ENCODE measurements around the gene DUS1L.
A peak's percentile ranks its signal among the peaks of the same experiment; 100 is the strongest.

The DUS1L gene

DNA sequence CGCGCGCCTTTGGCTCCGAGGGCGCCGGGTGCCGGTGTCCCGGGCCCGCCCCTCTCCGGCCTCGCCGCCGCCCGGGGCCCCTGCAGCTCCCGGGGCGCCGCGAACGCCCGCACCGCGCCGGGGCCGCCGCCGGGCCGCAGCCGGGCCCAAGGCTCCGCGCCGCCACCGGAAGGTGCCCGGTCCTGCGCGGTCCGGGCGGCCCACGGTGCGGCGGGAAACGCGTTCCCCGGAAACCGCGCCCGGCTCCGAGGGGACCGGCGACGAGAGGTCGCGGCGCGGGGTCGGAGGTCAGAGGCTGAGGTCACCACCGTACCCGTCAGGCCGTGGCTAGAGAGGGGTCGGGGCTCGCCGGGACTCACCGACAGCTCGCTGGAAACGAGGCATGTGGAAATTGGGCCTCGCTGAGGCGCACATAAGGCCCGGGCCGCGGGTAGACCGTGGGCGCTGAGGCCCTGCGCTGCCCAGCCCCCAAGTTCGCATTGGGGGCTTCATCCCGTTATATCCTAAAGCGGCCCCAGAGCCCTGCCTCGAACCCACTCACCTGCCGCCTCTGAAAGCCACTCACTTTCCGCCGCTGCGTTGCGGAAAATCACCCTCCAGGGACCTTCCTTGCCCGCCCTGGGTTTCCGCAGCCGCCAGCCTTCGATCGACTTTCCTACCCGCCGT, at the start of gene DUS1L:
Gene DUS1L (minus strand): TSS at position 167 of the 666 bp plus-strand sequence. CDS start 745 bp downstream, outside the sequence.
- peak; percentile 90 for DNase-seq

GRCh38 chr17:82114872-82115271, 49.3 kb upstream of the DUS1L start:
- no peak for DNase-seq

GRCh38 chr17:82114447-82114846, 48.8 kb upstream of the DUS1L start:
- no peak for DNase-seq

GRCh38 chr17:82113941-82114340, 48.3 kb upstream of the DUS1L start:
- no peak for DNase-seq

DNA sequence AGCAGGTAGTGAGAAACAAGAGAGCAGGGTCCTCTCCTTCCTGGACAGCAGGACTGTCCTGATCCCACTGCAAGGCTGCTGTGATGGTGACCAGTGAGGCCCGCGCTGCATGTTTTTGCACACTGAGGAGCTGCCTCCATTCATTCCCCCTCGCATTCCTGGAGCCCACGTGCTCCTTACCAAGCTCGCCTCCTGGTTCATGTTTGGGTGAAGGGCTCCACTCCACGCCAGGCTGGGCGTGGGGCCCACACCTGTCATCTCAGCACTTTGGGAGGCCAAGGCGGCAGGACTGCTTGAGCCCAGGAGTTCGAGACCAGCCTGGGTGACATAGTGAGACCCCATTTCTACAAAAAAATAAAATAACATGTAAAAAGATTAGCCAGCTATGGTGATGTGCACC, 47.8 kb upstream of the DUS1L start:
- no peak for DNase-seq

DNA sequence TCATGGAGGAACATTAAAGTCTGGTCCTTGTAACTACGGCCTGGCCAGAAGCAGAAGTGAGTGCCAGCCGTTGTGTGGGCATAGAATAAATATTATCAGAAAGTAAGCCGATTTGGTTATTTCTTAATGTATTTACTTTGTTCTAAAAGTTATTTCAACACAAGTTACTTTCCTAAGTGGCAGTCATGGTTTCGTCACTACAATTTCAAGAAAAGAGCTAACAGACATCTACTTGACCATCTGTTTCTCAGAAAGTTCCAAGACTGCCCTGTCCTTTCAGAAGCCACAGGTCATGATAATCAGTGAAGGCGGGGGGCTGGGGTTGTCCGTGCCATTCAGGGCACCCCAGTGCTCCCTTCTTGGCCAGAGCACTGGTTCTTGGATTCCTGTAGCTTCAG, 47.3 kb upstream of the DUS1L start:
- no peak for DNase-seq

GRCh38 chr17:82112181-82112913, 46.7 kb upstream of the DUS1L start:
- DNase-seq: no peak

DNA sequence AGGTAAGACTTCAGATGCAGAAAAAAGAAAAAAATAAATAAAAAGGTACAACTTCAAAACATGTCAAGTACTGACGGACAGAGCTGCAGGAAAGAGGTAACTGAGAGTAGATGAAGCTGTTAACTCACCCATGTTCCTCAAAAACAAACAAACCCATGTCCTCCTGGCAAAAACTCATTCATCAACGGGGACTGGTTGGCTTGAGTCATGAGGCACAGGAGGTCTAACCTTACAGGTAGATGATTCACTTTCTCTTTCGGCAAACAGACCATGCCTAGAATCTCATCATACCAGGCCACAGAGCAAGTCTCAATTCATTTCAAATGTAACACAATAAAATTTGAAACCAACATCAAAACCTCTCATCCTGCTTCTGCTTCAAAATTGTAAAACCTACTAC, 44.7 kb upstream of the DUS1L start:
- no peak for DNase-seq

DNA sequence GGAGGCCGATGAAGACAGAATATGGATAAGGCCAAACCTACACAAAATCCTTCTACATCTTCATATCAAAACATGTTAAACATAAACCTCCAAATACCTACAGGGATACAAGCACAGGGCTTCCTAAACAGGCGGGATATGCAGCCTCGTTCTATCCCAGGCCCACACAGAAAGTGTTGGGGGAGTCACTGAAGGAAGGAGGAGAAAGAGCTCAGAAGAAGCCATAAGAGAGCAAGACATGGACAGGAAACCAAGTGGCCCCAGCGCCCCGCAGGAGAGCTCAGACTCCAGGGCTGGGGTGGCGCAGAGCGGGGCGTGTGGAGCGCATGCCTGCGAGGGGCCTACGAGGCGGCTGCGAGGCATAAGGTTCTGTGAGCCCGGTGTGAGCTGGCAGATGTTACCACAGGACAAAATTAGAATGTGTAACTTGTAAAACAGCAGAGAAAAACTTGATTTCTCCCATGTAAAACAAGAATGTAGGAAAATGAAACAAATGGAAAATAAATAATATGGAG, 43.4 kb upstream of the DUS1L start:
- no peak for DNase-seq

DNA sequence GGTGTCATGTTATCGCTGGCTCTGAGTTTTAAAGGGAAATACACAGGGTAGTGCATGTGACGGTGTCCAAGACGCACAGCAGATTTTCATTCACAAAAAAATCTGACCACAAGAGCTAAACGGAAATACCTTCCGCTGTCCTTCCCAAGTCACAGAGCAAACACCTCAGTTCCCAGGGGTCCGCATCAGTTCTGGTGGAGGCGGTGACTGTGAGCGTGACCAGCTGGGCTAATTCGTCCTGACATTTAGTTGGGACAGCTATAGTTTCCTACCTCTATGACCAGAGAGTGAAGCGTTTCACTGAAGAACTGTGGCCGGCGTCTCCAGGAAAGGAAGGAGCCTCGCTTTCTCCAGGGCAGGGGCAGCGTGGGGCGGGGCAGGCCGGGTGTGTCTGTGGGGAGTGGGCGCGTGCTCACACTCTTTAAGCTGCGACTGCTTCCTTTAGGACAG, 42.9 kb upstream of the DUS1L start:
- DNase-seq: no peak

GRCh38 chr17:82108038-82108437, 42.4 kb upstream of the DUS1L start:
- DNase-seq: no peak

GRCh38 chr17:82107341-82107860, 41.8 kb upstream of the DUS1L start:
- no peak for DNase-seq

DNA sequence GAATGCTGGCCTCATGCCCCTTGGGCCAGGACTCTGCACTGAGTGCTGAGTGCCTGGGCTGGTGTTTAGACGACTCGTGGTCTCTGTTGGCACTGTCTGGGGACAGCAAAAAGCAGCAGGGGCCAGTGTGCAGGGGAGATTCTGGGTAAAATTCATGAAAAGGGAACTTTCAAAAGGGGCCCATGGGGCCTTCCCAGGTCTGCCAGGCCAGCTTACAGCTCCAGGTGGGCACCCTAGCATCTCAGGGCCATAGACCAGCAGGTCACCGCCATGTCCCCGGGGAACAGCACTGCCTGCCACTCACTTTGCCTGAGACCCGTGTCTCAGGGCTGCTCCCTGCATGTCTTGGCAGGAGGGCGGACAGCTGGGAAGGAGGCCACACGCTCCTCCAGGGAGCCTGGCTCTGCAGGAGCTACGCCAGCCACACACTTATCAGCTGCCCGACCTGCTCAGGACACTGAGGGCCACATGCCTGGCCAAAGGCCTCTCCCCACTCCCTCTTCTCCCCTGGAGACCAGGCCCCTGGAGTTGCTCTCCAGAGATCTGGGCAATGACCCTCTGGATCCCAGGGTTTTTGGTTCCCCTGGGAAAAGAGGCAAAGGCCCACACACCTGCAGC, 41.2 kb upstream of the DUS1L start:
- DNase-seq: no peak

DNA sequence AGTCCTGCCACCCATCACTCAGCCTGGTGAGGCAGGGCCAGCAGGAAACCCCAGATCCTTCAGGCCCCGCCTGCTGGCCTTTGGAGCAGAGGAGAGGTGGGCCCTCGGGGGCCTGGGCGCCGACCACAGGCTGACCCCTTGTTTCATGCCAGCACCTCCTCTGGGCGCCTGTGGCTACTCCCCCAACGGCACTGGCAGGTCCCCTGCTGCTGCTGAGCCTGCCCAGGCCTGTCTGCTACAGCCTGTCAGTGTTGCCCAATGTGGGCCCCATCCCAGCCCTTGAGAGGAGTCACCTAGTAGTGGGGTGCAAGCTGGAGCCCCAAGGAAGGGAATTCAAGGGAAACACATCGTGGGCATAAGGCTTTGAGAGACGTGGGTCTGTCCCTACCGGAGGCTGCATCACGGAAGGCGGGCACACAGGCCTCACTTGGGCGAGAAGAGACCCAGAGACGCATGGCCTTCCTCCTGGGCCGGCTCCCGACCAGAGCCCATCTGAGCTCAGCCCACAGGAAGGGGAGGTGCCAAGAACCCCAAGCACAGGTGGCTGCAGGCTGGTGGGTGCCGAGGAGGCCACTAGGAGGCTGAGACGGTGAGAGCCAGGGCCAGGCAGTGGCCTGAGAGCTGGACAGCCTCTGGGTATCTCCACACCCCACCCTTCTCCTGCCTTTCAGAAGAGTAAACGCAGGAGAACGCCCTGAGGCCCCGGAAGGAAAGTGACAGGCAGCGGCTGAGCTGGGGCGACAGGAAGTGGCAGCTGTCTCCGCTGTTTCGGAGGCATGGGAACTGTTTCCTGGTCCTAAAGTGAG, 40.5 kb upstream of the DUS1L start:
- DNase-seq: peak; percentile 88

- no peak for DNase-seq
Measured at GRCh38 chr17:82105417-82105881, 39.8 kb upstream of the DUS1L start.

DNA sequence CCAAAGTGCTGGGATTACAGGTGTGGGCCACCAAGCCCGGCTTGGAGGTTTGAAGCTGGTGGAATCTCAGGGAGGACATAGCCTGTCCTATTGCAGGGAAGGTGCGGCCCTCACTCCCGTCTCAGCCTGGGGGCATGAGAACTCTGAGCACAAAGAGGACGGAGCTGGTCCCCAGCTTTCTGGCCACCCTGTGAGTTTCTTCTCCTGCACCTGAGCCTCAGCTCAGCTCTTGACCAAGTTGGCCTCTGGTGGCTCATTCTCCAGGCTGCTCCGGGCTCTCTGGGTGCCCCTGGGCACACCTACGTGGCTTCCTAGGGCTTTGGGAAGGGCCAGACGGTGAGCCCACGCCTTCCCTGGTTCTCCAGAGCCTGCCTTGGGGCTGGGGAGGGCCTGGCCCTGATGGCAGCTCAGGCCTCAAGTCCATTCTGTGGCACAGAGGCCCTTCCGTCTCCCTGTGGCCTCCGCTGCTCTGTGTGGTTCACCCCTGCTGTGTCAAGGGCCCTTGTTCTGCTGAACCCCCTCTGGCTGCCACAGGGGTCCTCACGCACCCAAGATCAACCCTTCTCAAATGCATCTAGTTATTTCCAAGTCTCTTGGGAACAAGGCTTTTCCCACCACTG, 39.3 kb upstream of the DUS1L start:
- no peak for DNase-seq

- DNase-seq: no peak
Measured at GRCh38 chr17:82103553-82104451, 38.2 kb upstream of the DUS1L start.

- DNase-seq: no peak
Measured at GRCh38 chr17:82101767-82102679, 36.4 kb upstream of the DUS1L start.

DNA sequence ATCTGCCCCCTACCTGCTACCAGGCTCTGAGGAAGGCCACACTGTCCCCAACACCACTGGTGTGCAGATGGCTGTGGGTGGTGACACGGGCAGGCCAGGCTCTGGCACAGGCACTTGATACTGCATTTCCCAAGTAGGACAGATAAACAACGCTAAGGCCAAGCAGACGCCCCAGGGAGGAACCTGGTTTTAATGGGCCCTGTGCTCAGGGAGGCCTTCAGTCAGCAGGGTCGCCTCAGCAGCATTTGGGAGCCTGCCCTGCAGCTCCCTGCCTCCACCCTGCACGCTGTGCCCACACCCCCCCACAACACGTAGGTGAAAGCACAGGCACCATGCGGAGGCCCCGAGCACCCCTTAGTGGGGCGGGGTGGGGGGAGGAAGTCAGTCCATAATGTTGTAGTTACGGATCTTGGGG, 35.7 kb upstream of the DUS1L start:
- DNase-seq: no peak
